SK-MEL-5 (cell line): Measurements from ENCODE around the gene CENATAC. TPM values are rescaled to one million over a fixed set of nuclear protein-coding genes. Genes with fewer than 3 reads are reported as not detected.
"Not testable (repeated sequence)": the region's sequence is repeated elsewhere in the genome, so short reads cannot be mapped to it uniquely, and the experiment has no call there.

Source experiments
- DNase-seq: peaks from one replicate; pipeline ENCODE4 v3.0.0-alpha.2; 2016; ENCODE audit warnings: low read depth, low spot score
- in situ Hi-C: cut with HindIII; loops from 2 replicates; pipeline ENCODE4 v1.10.0; 2016; ENCODE audit warnings: low sequenced_read_pairs, high pct_unique_total_duplicates, low pct_unique_long_range_greater_than_20kb
- total RNA-seq: library from RNA; depleted of rRNA; stranded (reverse); fragments of >200 nt; shearing (Covaris generic); gene quantifications from 2 replicates; pipeline ENCODE4 v1.2.3, GENCODE V29; 2014

The CENATAC gene
- total RNA-seq, 1 experiment from 2014 or later: 9.1 TPM

DNA sequence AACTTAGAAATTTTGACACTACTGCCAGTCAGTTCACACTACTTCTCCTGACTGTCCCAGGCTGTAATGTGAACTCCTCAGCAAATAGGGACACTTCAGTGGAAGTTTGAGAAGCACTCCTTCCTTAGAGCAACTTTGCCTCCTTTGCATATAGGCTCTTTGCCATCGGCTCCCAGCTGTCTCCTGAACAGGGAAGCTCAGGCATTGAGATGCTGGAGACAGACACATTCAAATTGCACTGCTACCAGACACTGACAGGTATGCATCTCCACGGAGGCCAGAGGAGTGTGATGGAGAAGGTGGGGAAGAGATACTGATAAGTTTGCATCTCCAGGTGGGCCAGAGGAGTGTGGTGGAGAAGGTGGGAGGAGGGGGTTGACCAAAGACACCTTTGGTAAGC, 22.1 kb downstream of the CENATAC start:
- DNase-seq: no peak
- in situ Hi-C loops: no loop called here

DNA sequence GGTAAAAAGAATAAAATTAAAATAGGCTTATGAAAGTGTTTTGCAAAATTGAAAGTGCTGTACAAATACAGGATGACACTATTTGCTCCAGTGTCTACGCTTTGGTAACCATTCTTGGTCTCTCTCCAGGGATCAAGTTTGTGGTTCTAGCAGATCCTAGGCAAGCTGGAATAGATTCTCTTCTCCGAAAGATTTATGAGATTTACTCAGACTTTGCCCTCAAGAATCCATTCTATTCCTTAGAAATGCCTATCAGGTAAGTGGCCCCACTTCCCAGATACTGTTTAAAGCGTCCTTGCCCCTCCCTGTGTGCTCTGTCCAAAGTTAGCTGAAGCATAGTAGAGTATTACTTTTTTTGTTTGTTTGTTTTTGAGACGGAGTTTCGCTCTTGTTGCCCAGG, 23.7 kb downstream of the CENATAC start:
- in situ Hi-C loops: no loop called here
- DNase-seq: no peak

DNA sequence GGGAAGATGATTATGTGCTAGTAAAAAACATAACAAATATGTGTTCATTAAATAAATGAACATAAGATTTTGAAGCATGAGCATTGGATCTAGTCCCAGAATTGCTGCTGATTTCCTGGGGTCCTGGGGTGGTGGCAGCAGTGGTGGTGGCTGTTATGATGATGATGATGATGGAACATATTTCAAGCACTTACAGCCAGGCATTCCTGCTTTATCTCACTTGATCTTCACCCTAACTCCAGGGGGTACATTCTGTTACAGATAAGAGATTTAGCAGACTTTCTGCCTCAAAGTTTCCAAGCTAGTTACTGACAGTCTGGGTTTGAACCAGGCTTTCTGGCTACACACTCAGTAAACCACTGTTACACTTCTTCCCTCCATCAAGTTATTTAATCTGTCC, 25.8 kb downstream of the CENATAC start:
- in situ Hi-C loops: no loop called here
- DNase-seq: no peak

DNA sequence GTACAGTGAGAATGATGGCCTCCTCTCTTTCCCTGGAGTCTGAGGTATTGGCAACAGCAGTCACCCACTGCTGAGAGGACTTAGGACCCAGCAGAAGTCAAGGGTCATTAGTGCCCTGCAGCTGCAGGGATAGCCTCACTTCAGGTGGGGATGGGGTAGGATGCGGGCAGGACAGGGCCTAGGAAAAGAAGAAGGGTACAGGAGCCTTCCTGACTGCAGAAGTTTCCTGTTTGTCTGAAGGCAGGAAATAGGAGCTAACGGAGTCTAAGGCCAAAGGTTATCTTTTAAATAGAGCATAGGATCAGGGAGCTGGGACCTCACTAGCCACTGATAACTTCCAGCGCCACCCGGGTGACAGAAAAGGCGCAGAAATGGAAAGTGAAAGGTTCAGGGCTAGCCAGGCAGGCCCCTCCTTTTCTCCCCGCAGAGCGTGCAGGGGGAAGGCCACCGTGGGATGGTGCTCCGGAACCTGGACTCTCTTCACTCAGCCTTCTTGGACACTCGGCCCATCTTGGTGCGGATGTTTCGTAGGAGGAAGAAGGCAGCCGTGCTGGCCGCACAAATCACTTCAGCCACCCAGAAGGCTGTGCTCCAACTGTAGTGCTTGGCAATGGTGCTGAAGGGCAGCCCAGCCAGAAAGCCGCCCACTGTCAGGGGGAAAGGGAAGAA, 26.6 kb downstream of the CENATAC start:
- in situ Hi-C loops: no loop called here
- no peak for DNase-seq

DNA sequence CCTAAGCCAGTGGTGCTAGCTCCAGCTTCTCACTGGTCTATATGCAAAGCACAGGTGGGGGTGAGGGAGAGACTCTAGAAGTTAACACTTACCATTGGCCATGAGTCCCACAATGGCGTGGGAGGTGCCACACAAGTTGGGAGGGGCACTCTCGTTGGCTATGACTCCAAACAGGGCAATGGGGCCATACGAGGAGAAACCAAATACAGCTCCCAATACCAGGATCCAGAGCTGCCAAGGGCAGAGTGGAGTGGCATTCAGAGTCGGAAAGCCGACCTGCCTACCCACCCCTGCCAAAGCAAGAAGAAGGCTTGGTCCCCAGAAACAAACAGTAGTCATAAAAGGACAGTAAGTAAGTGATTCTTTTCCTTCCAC, 27.1 kb downstream of the CENATAC start:
- DNase-seq: no peak
- in situ Hi-C loops: no loop called here

DNA sequence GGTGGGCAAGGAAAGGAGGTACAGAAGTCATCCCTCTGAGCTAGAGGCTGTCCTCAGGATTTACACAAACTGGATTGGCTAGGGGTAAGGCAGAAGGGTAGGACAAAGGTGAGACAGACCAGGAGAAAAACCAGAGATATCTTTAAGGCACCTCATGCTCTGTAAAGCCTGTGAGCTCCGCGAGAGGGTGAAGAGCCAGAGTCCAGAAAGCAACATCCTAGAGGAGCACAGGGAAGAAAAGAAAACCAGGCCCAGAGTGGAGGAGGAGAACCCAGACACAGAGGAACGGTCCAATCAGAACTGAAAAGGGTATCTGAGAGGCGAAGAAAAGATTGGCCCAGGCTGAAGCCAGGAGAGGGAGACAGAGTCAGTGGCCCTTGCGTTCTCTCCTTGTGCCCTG, 27.6 kb downstream of the CENATAC start:
- no peak for DNase-seq
- in situ Hi-C loops: no loop called here

DNA sequence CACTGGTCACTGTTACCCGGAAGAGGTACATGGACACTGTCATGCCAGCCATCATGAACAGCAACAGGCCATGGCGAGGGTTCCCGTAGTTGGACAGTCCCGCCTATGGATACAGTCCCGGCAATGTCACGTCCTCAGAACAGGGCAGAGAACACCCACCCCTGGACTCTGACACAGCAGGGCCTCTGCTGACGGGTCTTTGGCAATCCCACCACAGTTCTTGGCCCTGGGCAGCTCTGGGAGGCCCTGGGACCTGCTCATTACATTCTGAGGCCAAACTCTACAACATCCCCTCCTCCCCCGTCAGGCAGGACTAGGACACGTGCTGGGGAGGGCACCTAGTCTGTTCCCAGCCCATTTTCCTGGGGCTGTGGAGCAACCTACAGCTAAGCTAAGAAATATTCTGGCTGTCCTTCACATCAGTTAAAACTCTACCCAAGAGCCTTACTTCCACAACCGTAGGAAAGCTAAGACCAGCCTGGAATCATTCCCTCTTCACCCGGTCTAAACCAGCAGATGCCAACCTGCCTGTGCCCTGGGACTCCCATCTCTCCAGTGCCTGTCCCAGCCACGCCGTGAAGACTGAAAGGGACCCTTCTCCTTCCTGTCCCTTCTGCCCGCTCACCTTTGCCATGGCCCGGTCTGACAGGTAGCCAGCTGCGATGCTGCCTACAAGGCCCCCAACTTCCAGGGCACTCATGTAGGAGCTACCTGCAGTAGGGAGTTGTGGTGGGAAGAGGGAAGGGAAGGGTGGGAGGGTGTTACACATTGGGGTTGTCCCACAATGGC, 28.2 kb downstream of the CENATAC start:
- in situ Hi-C loops: no loop called here
- no peak for DNase-seq

DNA sequence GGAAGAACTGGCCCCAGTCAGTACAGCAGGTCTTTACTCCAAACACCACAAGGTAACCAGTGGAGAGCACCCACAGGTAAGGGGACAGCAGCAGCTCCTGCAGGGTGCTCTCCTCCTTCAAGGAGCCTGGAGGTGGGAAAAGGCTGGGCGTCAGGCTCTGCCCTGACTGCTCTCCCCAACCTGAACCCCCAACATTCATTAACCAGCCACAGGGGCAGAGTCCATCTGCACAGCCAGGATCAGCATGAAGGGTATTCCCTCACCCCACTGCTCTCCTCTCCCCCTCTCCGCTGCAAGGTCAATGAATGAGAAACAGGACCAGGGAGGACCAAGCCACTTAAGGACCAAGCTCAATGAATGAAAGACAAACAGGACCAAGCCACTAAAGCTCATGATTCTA, 29.0 kb downstream of the CENATAC start:
- in situ Hi-C loops: no loop called here
- DNase-seq: no peak

DNA sequence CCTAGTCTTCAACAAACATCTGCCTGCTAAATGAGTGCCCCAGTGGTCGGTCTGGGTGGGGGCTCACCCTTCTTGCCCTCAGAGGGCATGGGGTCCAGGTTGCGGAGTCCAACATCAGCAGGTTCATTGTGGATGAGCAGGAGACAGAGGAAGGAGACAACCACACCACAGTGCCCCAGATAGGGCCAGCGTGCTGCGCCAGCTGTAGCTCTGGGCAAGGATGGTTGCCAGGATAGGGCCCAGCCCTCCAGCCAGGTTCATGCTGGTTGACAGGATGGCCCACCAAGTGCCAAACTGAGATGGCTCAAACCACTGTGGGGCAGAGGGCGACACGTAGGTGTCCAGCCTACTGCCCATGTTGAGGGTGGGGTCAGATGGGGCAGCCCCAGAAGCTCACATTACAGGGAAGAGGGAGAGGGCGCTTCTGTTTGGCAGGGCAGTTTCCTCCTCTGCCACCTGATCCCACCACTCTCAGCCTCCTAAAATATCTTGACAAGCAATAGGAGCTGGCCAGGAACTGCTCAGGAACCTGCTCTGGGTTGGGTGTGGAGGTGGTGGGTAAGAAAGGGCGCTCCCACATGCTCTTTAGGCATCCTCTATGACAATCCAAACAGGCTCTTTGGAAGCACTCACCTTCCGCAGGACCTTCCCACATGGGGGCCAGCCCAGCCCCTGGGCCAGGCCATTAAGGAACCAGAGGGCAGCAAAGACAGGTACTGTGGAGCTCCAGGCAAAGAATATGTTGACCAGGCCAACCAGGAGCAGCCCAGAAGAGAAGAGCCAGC, 29.8 kb downstream of the CENATAC start:
- DNase-seq: no peak
- in situ Hi-C loops: no loop called here

DNA sequence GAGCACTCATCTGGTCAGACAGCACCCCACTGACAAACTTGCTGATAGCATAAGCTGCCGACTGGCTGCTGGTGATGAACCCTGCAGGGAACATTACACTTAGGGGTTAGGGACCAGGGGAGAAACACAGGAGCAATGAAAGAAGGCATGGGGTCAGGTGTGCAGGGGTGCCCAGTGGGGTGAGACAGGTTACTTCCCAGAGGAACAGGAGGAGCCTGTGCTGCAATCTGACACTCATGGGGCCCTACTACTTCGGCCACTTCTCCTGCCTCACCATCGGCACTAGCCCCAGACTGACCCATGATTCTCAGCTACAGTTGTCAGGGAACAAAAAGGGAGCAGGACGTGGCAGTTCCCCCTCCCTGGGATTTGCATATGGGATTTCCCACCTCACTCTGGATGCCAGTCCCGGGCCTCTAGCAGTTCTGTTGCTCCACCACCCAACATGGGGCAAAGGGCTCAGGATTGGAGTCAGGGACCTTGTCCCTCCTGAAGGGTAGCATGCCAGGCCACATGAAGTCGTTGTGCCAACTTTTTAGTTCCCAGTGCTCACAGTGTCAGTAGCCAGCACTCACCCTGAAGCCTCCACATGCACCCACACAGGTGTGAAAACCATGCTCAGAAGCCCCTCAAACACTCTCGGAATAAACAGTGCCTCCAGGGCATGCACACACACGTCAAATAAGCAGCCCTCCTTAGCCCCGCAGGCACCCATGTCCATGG, 30.6 kb downstream of the CENATAC start:
- in situ Hi-C loops: no loop called here

DNA sequence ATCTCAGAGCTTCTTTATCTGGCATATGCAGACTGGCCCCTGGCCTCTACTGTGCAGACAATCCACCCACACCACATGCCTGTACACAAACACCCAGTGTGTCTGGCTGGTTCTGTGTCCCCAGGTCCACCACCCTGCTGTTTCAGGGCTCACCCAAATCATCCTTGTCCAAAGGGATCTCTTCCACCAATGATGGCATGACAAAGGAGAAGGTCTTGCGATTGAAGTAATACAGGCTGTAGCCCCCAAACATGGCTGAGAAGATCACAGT, 31.1 kb downstream of the CENATAC start:
- in situ Hi-C loops: no loop called here

More for the DNA sequence above, 30.6 kb downstream of the CENATAC start:
- no peak for DNase-seq

DNA sequence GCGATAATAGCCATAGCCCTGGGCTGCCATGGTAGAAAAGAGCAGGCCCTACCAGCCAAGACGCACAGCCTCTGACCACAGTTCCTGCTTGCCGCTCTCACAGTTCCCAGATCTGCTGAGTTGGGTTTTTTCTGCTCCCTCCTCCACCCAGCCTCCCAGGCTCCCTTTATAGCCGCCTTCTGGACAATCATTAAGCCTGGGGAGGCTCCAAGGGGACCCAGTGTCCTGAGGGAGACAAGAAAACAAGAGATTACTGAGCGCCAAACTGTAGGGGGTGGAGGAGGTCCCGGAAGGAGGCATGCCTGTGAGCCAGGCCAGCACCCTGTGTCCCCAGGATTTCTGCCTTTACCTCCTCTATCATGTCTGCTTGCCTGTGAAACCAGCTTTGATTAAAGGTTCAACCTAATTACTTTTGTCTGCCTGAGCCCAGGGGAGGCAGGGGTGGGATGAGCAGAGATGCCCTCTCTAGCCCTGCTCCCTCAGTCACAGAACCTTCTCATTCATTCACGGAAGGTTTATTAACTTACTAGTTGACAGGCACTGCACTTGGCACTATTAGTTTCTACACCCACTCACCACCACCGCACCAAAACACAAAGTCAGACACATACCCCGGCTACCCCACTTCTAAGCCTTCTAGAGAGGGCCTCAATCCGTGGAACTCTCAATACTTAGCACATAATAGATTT, 31.5 kb downstream of the CENATAC start:
- no peak for DNase-seq
- in situ Hi-C loops: no loop called here

More for the DNA sequence above, 31.1 kb downstream of the CENATAC start:
- no peak for DNase-seq

DNA sequence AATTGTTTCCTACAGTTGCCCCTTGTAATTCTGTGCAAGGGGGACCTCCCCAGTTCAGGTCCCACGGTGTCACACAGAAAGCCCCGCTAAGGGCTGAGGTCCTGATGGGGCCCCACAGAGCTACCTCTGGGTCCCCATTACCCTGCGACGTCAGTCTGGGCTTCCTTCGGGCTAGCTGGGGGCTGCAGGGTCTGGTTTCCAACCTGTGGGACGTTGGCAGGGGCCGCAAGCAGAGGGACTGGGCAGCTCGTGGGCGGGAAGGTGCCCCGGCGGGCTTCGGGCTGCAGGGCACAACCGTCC, 32.0 kb downstream of the CENATAC start:
- in situ Hi-C loops: no loop called here
- no peak for DNase-seq

DNA sequence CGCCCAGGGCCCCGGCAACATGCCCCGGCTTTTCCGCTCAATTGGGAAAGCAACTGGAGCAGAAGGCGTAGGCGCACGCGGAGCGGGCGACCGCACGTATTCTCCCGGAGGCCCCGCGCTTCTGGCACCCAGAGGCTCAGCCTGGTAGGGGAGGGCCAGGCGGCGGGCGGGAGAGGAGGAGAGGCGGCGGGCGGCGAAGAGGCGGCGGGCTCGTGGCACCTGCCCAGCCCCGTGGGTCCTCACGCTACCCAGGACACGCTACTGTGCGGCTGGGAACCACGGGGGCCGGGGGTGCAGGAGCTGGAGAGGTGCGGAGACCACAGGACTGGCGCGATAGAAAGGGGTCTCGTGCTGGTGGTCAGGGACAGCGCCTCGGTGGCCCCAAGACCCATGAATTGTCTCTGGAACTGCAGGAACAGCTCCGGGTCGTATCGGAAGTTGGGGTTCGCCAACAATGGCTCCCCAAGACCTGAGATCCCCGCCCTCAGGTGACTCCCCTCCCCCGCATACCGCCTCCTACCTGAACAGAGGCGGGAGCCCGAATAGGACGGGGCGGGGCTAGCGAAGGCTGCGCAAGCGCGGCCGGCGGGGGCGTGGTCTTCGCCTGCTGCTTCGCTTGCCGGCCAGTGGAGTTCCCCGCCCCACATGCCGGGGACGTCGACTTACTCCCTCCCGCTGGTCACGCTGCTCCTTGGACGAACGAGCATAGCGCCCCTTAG, 32.5 kb downstream of the CENATAC start, which contains the start of gene SLC37A4:
Gene SLC37A4, minus strand, starts transcription at position 549 of the 719 bp plus-strand sequence.
- in situ Hi-C loops: no loop called here
- peak; percentile 95 for DNase-seq

DNA sequence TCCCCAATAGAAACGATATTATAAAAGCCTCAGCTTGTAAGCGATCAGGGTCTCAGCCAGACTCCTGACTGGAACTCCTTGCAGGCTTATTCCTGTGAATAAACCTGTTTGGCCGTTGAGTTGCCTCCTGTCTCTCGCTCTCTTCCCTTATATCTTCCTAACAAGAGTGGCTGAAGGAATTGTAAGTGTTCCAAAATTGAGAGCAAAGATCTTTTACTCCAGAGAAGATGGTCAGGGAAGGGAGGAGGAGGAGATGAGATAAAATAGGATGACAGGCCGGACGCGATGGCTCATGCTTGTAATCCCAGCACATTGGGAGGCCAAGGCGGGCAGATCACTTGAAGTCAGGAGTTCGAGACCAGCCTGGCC, 34.0 kb downstream of the CENATAC start:
- in situ Hi-C loops: no loop called here
- no peak for DNase-seq

DNA sequence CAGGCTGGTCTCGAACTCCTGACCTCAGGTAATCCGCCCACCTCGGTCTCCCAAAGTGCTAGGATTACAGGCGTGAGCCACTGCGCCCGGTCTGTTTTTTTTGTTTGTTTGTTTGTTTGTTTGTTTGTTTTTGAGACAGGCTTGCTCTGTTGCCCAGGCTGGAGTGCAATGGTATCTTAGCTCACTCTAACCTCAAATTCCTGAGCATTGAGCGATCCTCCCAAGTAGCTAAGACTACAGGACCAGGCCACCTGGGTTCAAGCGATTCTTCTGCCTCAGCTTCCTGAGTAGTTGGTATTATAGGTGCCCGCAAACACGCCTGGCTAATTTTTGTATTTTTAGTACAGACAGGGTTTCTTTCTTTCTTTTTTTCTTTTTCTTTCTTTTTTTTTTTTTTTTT, 35.5 kb downstream of the CENATAC start:
- DNase-seq, in situ Hi-C loops: not testable (repeated sequence)

DNA sequence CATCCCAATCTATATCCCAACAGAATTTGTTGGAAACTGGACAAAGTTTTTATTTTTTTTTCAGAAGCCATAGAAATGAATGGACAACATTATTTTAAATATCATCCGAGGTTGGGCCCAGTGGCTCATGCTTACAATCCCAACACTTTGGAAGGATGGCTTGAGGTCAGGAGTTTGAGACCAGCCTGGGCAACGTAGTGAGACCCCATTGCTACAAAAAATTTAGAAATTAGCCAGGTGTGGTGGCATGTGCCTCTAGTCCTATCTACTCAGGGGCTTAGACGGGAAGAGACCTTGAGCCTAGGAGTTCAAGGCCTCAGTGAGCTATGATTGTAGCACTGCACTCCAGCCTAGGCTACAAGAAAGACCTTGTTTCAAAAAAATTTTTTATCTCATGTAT, 36.9 kb downstream of the CENATAC start:
- DNase-seq: no peak
- in situ Hi-C loops: no loop called here
